NOMO-1 (cell line): Measurements from ENCODE around the gene CD2AP.

ENCODE experiments used
- DNase-seq, 2 experiments: peaks; one replicate each; lab custom pipeline; 2025; ENCODE audit not compliant: unreplicated experiment in 2 of 2; lab: John Stamatoyannopoulos, UW

The CD2AP gene

GRCh38 chr6:47629954-47630353 is 152.4 kb downstream of the CD2AP start:
- no peak for DNase-seq

- no peak for DNase-seq
Observed at GRCh38 chr6:47630587-47630986, 153.0 kb downstream of the CD2AP start.

GRCh38 chr6:47631269-47631772 is 153.7 kb downstream of the CD2AP start:
- DNase-seq: peak in 1 of 2 experiments; percentile 45

- no peak for DNase-seq
Observed at GRCh38 chr6:47631797-47632196, 154.2 kb downstream of the CD2AP start.

GRCh38 chr6:47633141-47633540 is 155.6 kb downstream of the CD2AP start:
- no peak for DNase-seq

GRCh38 chr6:47634210-47635047 is 156.8 kb downstream of the CD2AP start:
- no peak for DNase-seq

GRCh38 chr6:47646689-47647088 is 169.1 kb downstream of the CD2AP start:
- DNase-seq: no peak

- DNase-seq: no peak
Observed at GRCh38 chr6:47647188-47647587, 169.6 kb downstream of the CD2AP start.

- DNase-seq: peak in 1 of 2 experiments; percentile 9
Observed at GRCh38 chr6:47647626-47648025, 170.0 kb downstream of the CD2AP start.

- no peak for DNase-seq
Observed at GRCh38 chr6:47648031-47648430, 170.4 kb downstream of the CD2AP start.

GRCh38 chr6:47650553-47651432 is 173.2 kb downstream of the CD2AP start:
- DNase-seq: peak in 1 of 2 experiments; percentile 18

- no peak for DNase-seq
Observed at GRCh38 chr6:47651505-47651944, 173.9 kb downstream of the CD2AP start.

GRCh38 chr6:47653706-47654105 is 176.1 kb downstream of the CD2AP start:
- DNase-seq: no peak

GRCh38 chr6:47654255-47654654 is 176.7 kb downstream of the CD2AP start:
- DNase-seq: peak in 1 of 2 experiments; percentile 28

- DNase-seq: peak; percentile 16 to 50
Observed at GRCh38 chr6:47655719-47656595, 178.4 kb downstream of the CD2AP start.

- no peak for DNase-seq
Observed at GRCh38 chr6:47661960-47662359, 184.4 kb downstream of the CD2AP start.

- DNase-seq: no peak
Observed at GRCh38 chr6:47663462-47664216, 186.1 kb downstream of the CD2AP start.

- DNase-seq: no peak
Observed at GRCh38 chr6:47665112-47665511, 187.5 kb downstream of the CD2AP start.

- DNase-seq: peak in 1 of 2 experiments; percentile 1
Observed at GRCh38 chr6:47669684-47670513, 192.3 kb downstream of the CD2AP start.
